SH-SY5Y (cell line): Measurements from ENCODE around the gene FGFR1OP2.

Experiments used
- GATA2 ChIP-seq: IDR thresholded peaks from 2 replicates; pipeline ENCODE4 v1.6.1; 2011; ENCODE audit warnings: mild to moderate bottlenecking, low read depth, low read length
- GATA3 ChIP-seq: IDR thresholded peaks from 2 replicates; pipeline ENCODE4 v1.6.1; 2011; ENCODE audit warnings: low read depth, mild to moderate bottlenecking, low read length, moderate library complexity

DNA sequence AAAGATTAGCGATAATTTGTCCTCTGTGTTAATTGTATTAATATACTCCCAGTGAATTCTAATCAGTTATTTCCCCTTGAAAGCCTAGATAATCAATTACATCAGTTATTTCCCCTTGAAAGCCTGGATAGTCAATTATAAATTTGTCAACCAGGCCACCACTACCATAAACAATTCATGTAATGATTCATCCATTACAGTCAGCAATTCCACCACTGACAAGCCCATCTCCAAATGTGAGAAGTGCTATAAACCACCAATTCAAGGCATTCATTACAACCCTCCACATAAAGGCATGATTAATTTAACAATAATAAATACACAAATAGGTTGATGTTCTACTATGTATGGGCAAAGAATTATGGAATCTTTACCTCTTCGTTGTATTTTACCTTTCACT is 41.4 kb upstream of the FGFR1OP2 start:
- TF ChIP-seq GATA2 (no peak), GATA3 (no peak)
